Urinary bladder (tissue), 4 donors: ENCODE results near the gene RMDN3. TPM values are rescaled to one million over a fixed set of nuclear protein-coding genes. Genes with fewer than 3 reads are reported as not detected.

Experiments
- DNase-seq: peaks from one replicate; pipeline ENCODE4 v3.0.0-alpha.2; 2015; ENCODE audit errors: extremely low spot score
- H3K27ac ChIP-seq: one replicate; pipeline ENCODE4 v1.5.1; 2013; ENCODE audit warnings: low read depth, mild to moderate bottlenecking, moderate library complexity
- H3K36me3 ChIP-seq: one replicate; pipeline ENCODE4 v1.6.1; 2013; ENCODE audit warnings: mild to moderate bottlenecking, moderate library complexity; ENCODE audit not compliant: insufficient read depth
- H3K4me1 ChIP-seq: one replicate; pipeline ENCODE4 v1.6.1; 2013; ENCODE audit warnings: mild to moderate bottlenecking, moderate library complexity; ENCODE audit not compliant: insufficient read depth
- H3K4me3 ChIP-seq: one replicate; pipeline ENCODE4 v1.5.1; 2013; ENCODE audit warnings: low read depth, low read length
- WGBS: extraction: QIAGEN DNeasy Blood & Tissue Kit; methylation state at CpG from one replicate; pipeline ENCODE4 v1.1.7; 2013; 5-methylcytosine and 5-hydroxymethylcytosine counted together
- polyA plus RNA-seq: library from polyadenylated mRNA; stranded (reverse); fragments of 200-250 nt; gene quantifications from one replicate; pipeline ENCODE4 v1.2.3, GENCODE V29; 2013
- total RNA-seq: library from RNA; depleted of rRNA; stranded (reverse); fragments of >200 nt; gene quantifications from one replicate; pipeline ENCODE4 v1.2.3, GENCODE V29; 2014
- donor health status: healthy with polysubstance abuse.
- donor health status: healthy.

Gene RMDN3
- total and polyA plus RNA-seq, 2 donors, result 13.0 to 35.2 TPM

DNA sequence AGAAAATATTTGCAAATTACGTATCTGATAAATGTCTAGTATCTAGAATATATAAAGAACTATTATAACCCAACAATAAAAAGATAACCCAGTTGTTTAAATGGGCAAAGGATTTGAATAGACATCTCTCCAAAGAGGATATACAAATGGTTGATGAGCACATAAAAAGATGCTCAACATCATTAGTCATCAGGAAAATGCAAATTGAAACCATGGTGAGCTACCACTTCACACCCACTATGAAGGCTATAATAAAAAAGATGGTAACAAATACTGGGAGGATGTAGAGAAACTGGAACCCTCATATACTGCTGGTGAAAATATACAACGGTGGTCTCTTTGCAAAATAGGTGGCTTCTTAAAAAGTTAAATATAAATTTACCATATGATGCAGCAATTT, 32.1 kb downstream of the RMDN3 start:
- DNase-seq, result no peak
- no peak overlapping the region for H3K27ac ChIP-seq
- H3K4me3 ChIP-seq, result no peak overlapping the region
- H3K36me3 ChIP-seq, result no peaks in the 10 kb centered on the region
- WGBS, result 92% methylated on average over 2 of the region's 2 CpGs
- H3K4me1 ChIP-seq, result no peaks in the 10 kb centered on the region

DNA sequence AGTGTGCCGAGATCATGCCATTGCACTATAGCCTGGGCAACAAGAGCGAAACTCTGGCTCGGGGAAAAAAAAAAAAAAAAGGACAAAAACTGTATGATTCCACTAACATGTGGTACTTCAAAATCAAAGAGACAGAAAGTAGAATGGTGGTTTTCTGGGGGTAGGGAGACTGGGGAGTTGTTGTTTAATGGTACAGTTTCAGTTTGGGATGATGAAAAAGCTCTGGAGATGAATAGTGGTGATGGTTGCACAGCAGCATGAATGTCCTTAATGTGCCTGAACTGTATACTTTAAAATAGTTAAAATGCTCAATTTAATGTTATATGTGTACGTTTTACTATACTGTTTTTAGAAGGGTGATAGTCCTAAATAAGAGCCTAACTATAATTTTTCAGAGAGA, 32.7 kb downstream of the RMDN3 start:
- H3K4me3 ChIP-seq, result no peak overlapping the region
- no peaks in the 10 kb centered on the region for H3K36me3 ChIP-seq
- WGBS, result 93% methylated on average over 4 of the region's 4 CpGs
- H3K27ac ChIP-seq, result no peak overlapping the region
- DNase-seq, result no peak
- no peaks in the 10 kb centered on the region for H3K4me1 ChIP-seq

DNA sequence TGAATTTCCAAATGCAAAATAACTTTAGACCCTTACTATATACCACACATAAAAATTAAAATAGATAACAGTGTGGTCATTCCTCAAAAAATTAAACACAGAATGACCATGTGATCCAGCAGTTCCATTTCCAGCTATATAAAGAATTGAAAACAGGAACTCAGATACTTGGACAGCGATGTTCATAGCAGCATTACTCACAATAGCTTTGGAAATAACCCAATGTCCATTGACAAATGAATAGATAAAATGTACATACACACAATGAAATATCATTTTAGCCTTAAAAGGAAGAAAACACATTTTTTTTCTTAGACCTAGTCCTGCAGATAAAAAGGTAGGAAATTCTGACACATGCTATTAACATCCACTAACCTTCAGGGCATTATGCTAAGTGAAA, 33.4 kb downstream of the RMDN3 start:
- Histone ChIP-seq H3K27ac (no peak overlapping the region), H3K36me3 (no peaks in the 10 kb centered on the region), H3K4me1 (no peaks in the 10 kb centered on the region), H3K4me3 (no peak overlapping the region)
- DNase-seq, result no peak
- WGBS, result 84% methylated on average over 1 of the region's 1 CpG

DNA sequence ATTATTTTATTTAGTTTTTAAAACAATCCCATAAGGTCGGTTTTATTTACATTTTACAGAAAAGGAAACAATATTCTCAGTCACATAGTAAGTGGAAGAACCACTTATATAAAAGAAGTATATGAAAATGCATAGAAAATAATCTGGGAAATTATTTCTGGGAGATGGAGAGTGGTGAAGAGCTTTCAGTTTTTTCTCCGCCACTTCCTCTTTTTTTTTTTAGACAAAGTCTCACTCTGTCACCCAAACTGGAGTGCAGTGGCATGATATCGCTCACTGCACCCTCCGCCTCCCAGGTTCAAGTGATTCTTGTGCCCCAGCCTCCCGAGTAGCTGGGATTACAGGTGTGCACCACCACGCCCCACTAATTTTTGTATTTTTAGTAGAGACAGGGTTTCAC, 38.9 kb downstream of the RMDN3 start:
- Histone ChIP-seq H3K36me3 (no peaks in the 10 kb centered on the region), H3K27ac (no peak overlapping the region), H3K4me3 (no peak overlapping the region), H3K4me1 (no peaks in the 10 kb centered on the region)
- 94% methylated on average over 6 of the region's 6 CpGs for WGBS
- no peak for DNase-seq

DNA sequence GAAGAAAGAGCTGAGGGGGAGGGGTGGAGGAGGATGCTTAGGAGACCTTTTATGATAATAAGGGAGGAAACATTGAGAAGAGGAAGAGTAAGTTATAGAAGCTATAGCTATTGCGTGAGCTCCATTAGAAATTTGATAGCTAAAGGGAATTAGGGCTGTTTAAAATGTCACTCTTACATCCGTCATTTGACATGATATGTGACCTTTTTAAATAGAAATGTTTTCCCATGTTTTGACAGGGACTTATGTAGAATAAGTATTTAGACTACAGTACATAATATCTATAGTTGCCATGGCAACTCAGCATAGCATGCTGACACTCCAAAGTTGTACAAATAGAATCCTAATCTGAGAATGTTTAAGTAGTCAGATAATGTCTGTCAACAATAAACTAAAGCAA, 40.9 kb downstream of the RMDN3 start:
- H3K4me3 ChIP-seq, result no peak overlapping the region
- H3K36me3 ChIP-seq, result no peaks in the 10 kb centered on the region
- H3K27ac ChIP-seq, result no peak overlapping the region
- H3K4me1 ChIP-seq, result no peaks in the 10 kb centered on the region
- WGBS, result 71% methylated on average over 2 of the region's 2 CpGs
- DNase-seq, result no peak

DNA sequence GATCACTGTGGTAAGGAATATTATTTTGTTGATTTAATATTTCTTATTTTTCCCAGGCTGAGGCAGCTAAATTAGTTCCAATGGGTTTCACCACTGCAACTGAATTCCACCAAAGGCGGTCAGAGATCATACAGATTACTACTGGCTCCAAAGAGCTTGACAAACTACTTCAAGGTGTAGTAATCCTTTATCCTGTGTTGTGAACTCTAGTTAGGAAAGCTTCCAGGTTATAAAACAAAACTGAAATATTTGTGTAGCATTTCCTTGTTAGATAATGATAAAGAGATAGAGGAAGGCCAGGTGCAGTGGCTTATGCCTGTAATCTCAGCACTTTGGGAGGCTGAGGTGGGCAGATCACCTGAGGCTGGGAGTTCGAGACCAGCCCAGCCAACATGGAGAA, 48.9 kb downstream of the RMDN3 start:
- Histone ChIP-seq H3K4me1 (no peaks in the 10 kb centered on the region), H3K36me3 (no peaks in the 10 kb centered on the region), H3K4me3 (no peak overlapping the region), H3K27ac (no peak overlapping the region)
- DNase-seq, result no peak
- 92% methylated on average over 2 of the region's 2 CpGs for WGBS

DNA sequence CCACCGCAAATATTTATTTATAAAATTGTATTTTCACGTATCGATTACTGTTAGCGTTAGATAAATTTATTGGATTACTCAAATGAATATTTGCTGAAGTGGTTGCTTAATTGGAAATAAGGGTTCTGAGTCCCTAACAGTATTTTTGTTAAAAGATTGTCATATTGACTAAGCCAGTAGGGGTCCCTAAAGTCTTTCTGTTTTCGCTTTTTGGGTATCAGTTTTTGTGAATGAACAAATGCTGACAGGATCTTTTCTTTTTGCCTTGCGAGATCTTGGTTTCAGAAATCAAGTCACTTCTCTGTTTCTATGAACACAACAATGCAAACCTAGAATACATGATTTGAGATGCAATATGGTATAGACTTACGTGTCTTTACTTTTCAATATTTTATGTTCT, 53.0 kb downstream of the RMDN3 start:
- H3K4me3 ChIP-seq, result no peak overlapping the region
- H3K4me1 ChIP-seq, result no peaks in the 10 kb centered on the region
- H3K27ac ChIP-seq, result no peak overlapping the region
- DNase-seq, result no peak
- no peaks in the 10 kb centered on the region for H3K36me3 ChIP-seq
- WGBS, result 94% methylated on average over 7 of the region's 7 CpGs

DNA sequence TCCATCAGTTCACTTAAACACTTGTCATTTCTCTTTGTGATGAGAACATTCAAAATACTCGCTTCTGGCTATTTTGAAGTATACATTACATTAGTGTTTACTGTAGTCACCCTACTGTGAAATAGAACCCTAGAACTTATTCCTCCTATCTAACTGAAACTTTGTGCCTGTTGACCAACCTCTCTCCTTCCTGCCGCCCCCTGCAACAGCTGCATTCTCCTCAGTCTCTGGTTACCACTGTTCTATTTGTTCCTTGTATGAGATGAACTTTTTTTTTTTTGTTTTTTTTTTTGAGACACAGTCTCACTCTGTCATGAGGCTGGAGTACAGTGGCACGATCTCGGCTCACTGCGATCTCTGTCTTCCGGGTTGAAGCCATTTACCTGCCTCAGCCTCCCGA, 57.1 kb downstream of the RMDN3 start:
- 93% methylated on average over 7 of the region's 7 CpGs for WGBS
- Histone ChIP-seq H3K4me1 (no peaks in the 10 kb centered on the region), H3K36me3 (no peaks in the 10 kb centered on the region), H3K4me3 (no peak overlapping the region), H3K27ac (no peak overlapping the region)
- no peak for DNase-seq

DNA sequence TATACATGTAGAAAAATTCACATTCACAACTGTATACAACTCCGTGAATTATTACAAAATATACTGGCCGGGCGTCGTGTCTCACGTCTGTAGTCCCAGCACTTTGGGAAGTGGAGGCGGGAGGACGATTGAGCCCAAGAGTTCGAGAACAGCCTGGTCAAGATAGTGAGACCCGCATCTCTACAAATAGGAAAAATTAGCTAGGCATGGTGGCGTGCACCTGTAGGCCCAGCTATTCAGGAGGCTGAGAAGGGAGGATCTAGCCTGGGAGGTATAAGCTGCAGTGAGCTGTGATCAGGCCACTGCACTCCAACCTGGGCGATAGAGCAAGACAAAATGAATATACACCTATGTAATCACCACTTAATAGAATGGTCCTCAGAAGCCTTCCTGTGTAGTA, 58.8 kb downstream of the RMDN3 start:
- Histone ChIP-seq H3K36me3 (no peaks in the 10 kb centered on the region), H3K4me1 (no peaks in the 10 kb centered on the region), H3K4me3 (no peak overlapping the region), H3K27ac (no peak overlapping the region)
- DNase-seq, result no peak
- WGBS, result 84% methylated on average over 11 of the region's 11 CpGs

DNA sequence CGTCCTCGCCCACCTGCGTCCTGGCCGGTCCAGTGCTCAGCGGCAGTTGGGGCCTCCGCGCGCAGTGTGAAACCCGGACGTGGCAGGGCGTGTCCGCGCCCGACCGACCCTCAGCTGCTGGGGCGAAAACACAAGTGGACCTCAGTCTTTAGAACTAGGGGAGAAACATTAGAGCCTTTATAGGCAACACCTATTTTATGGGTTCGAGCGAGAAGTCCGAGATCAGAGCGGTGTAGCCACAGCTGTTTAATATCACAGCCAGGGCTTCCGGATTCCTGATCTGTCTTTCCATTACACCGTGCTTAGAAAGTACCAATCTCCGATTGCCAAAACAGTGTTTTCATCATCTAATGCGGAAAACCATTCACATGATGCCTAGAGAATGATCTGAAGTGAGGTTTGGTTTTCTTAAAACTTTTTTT, 59.6 kb downstream of the RMDN3 start:
- H3K27ac ChIP-seq, result no peak overlapping the region
- under 1% methylated on average over 24 of the region's 24 CpGs for WGBS
- H3K36me3 ChIP-seq, result no peaks in the 10 kb centered on the region
- H3K4me1 ChIP-seq, result no peaks in the 10 kb centered on the region
- no peak for DNase-seq
- H3K4me3 ChIP-seq, result peak overlapping the region; percentile 65

DNA sequence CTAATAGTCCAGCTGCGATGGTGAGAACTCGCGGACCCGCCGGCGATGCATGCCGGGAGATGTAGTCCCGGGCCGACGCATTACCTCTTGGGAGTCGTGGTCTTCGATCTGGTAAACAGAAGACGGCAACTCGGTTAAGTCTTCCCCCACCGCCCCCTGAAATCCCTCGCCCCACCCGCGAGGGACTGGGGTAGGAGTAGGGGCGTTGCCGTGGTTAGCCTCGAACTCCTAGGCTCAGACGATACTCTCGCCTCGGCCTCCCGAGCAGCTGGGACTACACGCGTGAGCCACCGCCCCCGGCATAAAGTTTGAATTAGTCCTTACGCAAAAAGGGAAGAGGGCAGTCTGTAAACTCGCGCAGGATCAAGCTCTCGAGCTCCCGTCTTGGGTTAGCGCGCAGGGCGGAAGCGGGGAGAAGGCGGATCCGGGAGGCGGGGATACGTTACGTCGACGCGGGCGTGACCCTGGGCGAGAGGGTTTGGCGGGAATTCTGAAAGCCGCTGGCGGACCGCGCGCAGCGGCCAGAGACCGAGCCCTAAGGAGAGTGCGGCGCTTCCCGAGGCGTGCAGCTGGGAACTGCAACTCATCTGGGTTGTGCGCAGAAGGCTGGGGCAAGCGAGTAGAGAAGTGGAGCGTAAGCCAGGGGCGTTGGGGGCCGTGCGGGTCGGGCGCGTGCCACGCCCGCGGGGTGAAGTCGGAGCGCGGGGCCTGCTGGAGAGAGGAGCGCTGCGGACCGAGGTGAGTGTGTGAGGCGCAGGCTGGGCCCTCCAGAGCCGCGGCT, 60.2 kb downstream of the RMDN3 start, which contains the start of gene RAD51:
Gene RAD51, plus strand, starts transcription at position 487 of the 781 bp plus-strand sequence. CDS start 3,585 bp downstream, outside the sequence.
- H3K4me1 ChIP-seq, result no peaks in the 10 kb centered on the region
- peak within 1 kb of the TSS; percentile 99 for H3K27ac ChIP-seq
- H3K36me3 ChIP-seq, result no peaks in the 10 kb centered on the region
- peak; percentile 89 for DNase-seq
- under 1% methylated on average over 81 of the region's 81 CpGs for WGBS
- H3K4me3 ChIP-seq, result peak within 1 kb of the TSS; percentile 65

DNA sequence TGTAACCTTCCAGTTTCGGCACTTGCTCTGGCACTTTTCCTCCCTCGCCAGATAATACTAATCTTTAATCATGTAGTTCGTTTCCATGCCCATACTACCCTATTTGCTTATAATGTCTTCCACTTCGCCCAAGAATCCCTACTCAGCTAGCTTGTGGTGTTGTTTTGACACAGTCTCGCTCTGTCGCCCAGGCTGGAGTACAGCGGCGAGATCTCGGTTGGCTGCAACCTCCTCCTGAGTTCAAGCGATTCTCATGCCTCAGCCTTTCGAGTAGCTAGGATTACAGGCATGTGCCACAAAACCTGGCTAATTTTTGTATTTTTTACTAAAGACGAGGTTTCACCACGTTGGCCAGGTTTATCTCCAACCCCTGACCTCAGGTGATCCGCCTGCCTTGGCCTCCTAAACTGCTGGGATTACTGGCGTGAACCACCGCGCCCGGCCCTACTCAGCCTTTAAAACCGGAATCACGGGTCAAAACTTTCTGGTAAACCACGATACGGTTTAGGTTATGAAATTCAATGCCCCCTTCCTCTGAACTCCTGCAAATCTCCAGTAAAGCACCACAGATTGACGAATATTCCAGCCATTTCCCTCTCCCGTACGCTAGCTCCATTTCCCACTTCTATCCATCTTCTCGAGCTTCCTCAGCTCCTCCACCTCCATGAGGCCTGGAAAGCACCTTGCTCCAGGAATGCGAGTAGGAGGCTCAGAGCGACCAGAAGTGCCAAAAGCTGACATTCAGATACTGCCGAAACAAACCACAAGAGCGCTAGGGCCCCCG, 61.0 kb downstream of the RMDN3 start:
- H3K36me3 ChIP-seq, result no peaks in the 10 kb centered on the region
- WGBS, result 29% methylated on average over 31 of the region's 31 CpGs

DNA sequence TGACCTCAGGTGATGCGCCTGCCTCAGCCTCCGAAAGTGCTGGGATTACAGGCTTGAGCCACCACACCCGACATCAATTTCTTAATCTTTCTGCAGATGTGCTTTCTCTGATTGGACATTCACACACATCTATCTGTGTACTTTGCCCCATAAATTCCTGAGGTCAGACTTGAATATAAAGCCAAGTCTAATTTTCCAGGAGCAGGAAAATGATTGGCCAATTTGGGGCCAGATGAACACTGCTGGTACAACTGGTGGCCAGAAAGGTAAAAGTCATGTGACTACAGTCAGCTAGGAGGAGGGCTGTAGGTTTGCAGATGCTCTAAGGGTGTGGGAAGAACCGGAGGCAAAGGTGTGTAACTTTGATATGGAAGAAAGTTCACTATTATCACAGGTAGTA, 63.3 kb downstream of the RMDN3 start:
- H3K4me3 ChIP-seq, result no peak overlapping the region
- H3K36me3 ChIP-seq, result no peaks in the 10 kb centered on the region
- H3K4me1 ChIP-seq, result no peaks in the 10 kb centered on the region
- no peak for DNase-seq
- H3K27ac ChIP-seq, result no peak overlapping the region
- 90% methylated on average over 4 of the region's 4 CpGs for WGBS

More for the DNA sequence above, 61.0 kb downstream of the RMDN3 start:
- peak overlapping the region; percentile 65 for H3K4me3 ChIP-seq
- no peak for DNase-seq
- H3K27ac ChIP-seq, result no peak overlapping the region
- no peaks in the 10 kb centered on the region for H3K4me1 ChIP-seq
